ENCODE data around the gene NFKB1. TPM values are rescaled to one million over a fixed set of nuclear protein-coding genes. Genes with fewer than 3 reads are reported as not detected.

NFKB1 gene
- total RNA-seq, 1 donor from 2014 or later = 25.1 TPM

- TF ChIP-seq CTCF (IDR thresholded peaks at IDR 0.05; ENCODE audit: unreplicated experiment) = no peak
- Mint-ChIP-seq H3K4me1 (ENCODE audit: low read depth) (peaks cover 3% of the 10 kb centered on the region), H3K27ac (no peak overlapping the region), H3K9me3 (ENCODE audit: low read depth) (no peaks in the 10 kb centered on the region), H3K36me3 (ENCODE audit: insufficient read depth) (peaks cover 19% of the 10 kb centered on the region), H3K27me3 (no peaks in the 10 kb centered on the region), H3K4me3 (ENCODE audit: low read depth) (no peak overlapping the region)
- DNase-seq (ENCODE audit: low spot score, unreplicated experiment) = no peak
These were observed 84.2 kb downstream of the NFKB1 start for GRCh38 chr4:102585329-102585728.

- no peak overlapping the region for H3K4me3 Mint-ChIP-seq (ENCODE audit: low read depth)
- no peaks in the 10 kb centered on the region for H3K9me3 Mint-ChIP-seq (ENCODE audit: low read depth)
- H3K4me1 Mint-ChIP-seq (ENCODE audit: low read depth) = no peaks in the 10 kb centered on the region
- no peak for TF ChIP-seq CTCF (IDR thresholded peaks at IDR 0.05; ENCODE audit: unreplicated experiment)
- H3K36me3 Mint-ChIP-seq (ENCODE audit: insufficient read depth) = peaks cover 26% of the 10 kb centered on the region
- no peak overlapping the region for H3K27ac Mint-ChIP-seq
- DNase-seq (ENCODE audit: low spot score, unreplicated experiment) = no peak
- H3K27me3 Mint-ChIP-seq = no peaks in the 10 kb centered on the region
These were observed 85.0 kb downstream of the NFKB1 start for GRCh38 chr4:102586002-102586643.

GRCh38 chr4:102586644-102587021 is 85.5 kb downstream of the NFKB1 start:
- no peaks in the 10 kb centered on the region for H3K4me1 Mint-ChIP-seq (ENCODE audit: low read depth)
- H3K4me3 Mint-ChIP-seq (ENCODE audit: low read depth) = no peak overlapping the region
- H3K36me3 Mint-ChIP-seq (ENCODE audit: insufficient read depth) = peaks cover 29% of the 10 kb centered on the region
- peaks cover 3% of the 10 kb centered on the region for H3K9me3 Mint-ChIP-seq (ENCODE audit: low read depth)
- no peak for DNase-seq (ENCODE audit: low spot score, unreplicated experiment)
- no peak for TF ChIP-seq CTCF (IDR thresholded peaks at IDR 0.05; ENCODE audit: unreplicated experiment)
- no peak overlapping the region for H3K27ac Mint-ChIP-seq
- no peaks in the 10 kb centered on the region for H3K27me3 Mint-ChIP-seq

- H3K4me1 Mint-ChIP-seq (ENCODE audit: low read depth) = no peaks in the 10 kb centered on the region
- H3K4me3 Mint-ChIP-seq (ENCODE audit: low read depth) = no peak overlapping the region
- H3K27ac Mint-ChIP-seq = peak overlapping the region; percentile 47
- peaks cover 32% of the 10 kb centered on the region for H3K36me3 Mint-ChIP-seq (ENCODE audit: insufficient read depth)
- TF ChIP-seq CTCF (IDR thresholded peaks at IDR 0.05; ENCODE audit: unreplicated experiment) = no peak
- peaks cover 4% of the 10 kb centered on the region for H3K9me3 Mint-ChIP-seq (ENCODE audit: low read depth)
- H3K27me3 Mint-ChIP-seq = no peaks in the 10 kb centered on the region
- DNase-seq (ENCODE audit: low spot score, unreplicated experiment) = no peak
These were observed 88.6 kb downstream of the NFKB1 start for GRCh38 chr4:102589743-102590142.

- no peaks in the 10 kb centered on the region for H3K4me1 Mint-ChIP-seq (ENCODE audit: low read depth)
- TF ChIP-seq CTCF (IDR thresholded peaks at IDR 0.05; ENCODE audit: unreplicated experiment) = no peak
- H3K4me3 Mint-ChIP-seq (ENCODE audit: low read depth) = no peak overlapping the region
- no peak overlapping the region for H3K27ac Mint-ChIP-seq
- H3K36me3 Mint-ChIP-seq (ENCODE audit: insufficient read depth) = peaks cover 36% of the 10 kb centered on the region
- H3K27me3 Mint-ChIP-seq = no peaks in the 10 kb centered on the region
- H3K9me3 Mint-ChIP-seq (ENCODE audit: low read depth) = peaks cover 4% of the 10 kb centered on the region
- no peak for DNase-seq (ENCODE audit: low spot score, unreplicated experiment)
These were observed 91.1 kb downstream of the NFKB1 start for GRCh38 chr4:102592256-102592655.

Data from progenitor cell of endocrine pancreas (in vitro differentiated cells).